Neural progenitor cell (in vitro differentiated cells): ENCODE data around the gene S100A10. TPM values are rescaled to one million over a fixed set of nuclear protein-coding genes. Genes with fewer than 3 reads are reported as not detected.

Source experiments
- DNase-seq: peaks from one replicate; pipeline ENCODE4 v3.0.0-alpha.2; 2016; ENCODE audit warnings: low spot score
- H2AFZ ChIP-seq: fragments of 200-600 bp; sonication (generic); replicated peaks from 2 replicates; pipeline ENCODE4 v1.6.1; 2016; ENCODE audit warnings: antibody characterized with exemption
- H3F3A ChIP-seq: fragments of 200-600 bp; sonication (generic); 2 replicates; pipeline ENCODE4 v1.6.1; 2016; ENCODE audit warnings: antibody characterized with exemption, low read depth
- H3K27ac ChIP-seq: fragments of 200-600 bp; sonication (generic); 2 replicates; pipeline ENCODE4 v1.5.1; 2016; ENCODE audit warnings: mild to moderate bottlenecking
- H3K27me3 ChIP-seq: fragments of 200-600 bp; sonication (generic); 2 replicates; pipeline ENCODE4 v1.6.1; 2016; ENCODE audit warnings: mild to moderate bottlenecking, moderate library complexity
- H3K36me3 ChIP-seq: fragments of 200-600 bp; sonication (generic); 2 replicates; pipeline ENCODE4 v1.5.1; 2016
- H3K4me1 ChIP-seq: fragments of 200-600 bp; sonication (generic); 2 replicates; pipeline ENCODE4 v1.6.1; 2016; ENCODE audit warnings: mixed run types
- H3K4me2 ChIP-seq: fragments of 200-600 bp; sonication (generic); 2 replicates; pipeline ENCODE4 v1.6.1; 2016
- H3K4me3 ChIP-seq: fragments of 200-600 bp; sonication (generic); 2 replicates; pipeline ENCODE4 v1.5.1; 2016
- H3K79me2 ChIP-seq: fragments of 200-600 bp; sonication (generic); 2 replicates; pipeline ENCODE4 v1.6.1; 2016; ENCODE audit warnings: low read depth
- H3K9ac ChIP-seq: fragments of 200-600 bp; sonication (generic); 2 replicates; pipeline ENCODE4 v1.6.1; 2016
- H3K9me3 ChIP-seq: fragments of 200-600 bp; sonication (generic); 2 replicates; pipeline ENCODE4 v1.5.1; 2016; ENCODE audit warnings: low read depth
- H4K20me1 ChIP-seq: fragments of 200-600 bp; sonication (generic); 2 replicates; pipeline ENCODE4 v1.6.1; 2016; ENCODE audit warnings: low read depth
- H3K27ac Mint-ChIP-seq: 3 replicates; pipeline ENCODE4 v1.8.0; 2021; ENCODE audit warnings: mixed read lengths
- H3K27me3 Mint-ChIP-seq: 2 replicates; pipeline ENCODE4 v1.8.0; 2022; ENCODE audit warnings: low read depth, mild to moderate bottlenecking, inconsistent platforms, moderate library complexity, mixed read lengths; ENCODE audit not compliant: insufficient read depth
- H3K36me3 Mint-ChIP-seq: 3 replicates; pipeline ENCODE4 v1.8.0; 2021; ENCODE audit warnings: mixed read lengths
- H3K4me1 Mint-ChIP-seq: 3 replicates; pipeline ENCODE4 v1.8.0; 2021; ENCODE audit warnings: mixed read lengths
- H3K4me3 Mint-ChIP-seq: 3 replicates; pipeline ENCODE4 v1.8.0; 2021; ENCODE audit warnings: mild to moderate bottlenecking, moderate library complexity, mixed read lengths
- H3K9me3 Mint-ChIP-seq: 3 replicates; pipeline ENCODE4 v1.8.0; 2020; ENCODE audit warnings: mixed read lengths
- CTCF ChIP-seq: fragments of 200-600 bp; sonication (generic); IDR thresholded peaks from 2 replicates; pipeline ENCODE4 v1.5.1; 2017; ENCODE audit warnings: antibody characterized with exemption, mild to moderate bottlenecking
- EZH2 ChIP-seq: fragments of 200-600 bp; sonication (generic); IDR thresholded peaks from 2 replicates; pipeline ENCODE4 v1.6.1; 2017; ENCODE audit warnings: antibody characterized with exemption, mild to moderate bottlenecking, moderate library complexity
- EZH2phosphoT487 ChIP-seq: fragments of 200-600 bp; sonication (generic); IDR thresholded peaks from 2 replicates; pipeline ENCODE4 v1.6.1; 2017; ENCODE audit warnings: antibody characterized with exemption
- total RNA-seq: library from RNA; depleted of rRNA; stranded (reverse); fragments of >200 nt; gene quantifications from 2 replicates; pipeline ENCODE4 v1.2.3, GENCODE V29; 2015; ENCODE audit warnings: low replicate concordance

The S100A10 gene
- total RNA-seq, 1 donor from 2014 or later: 0.54 TPM

- no peaks in the 10 kb centered on the region for H3K9me3 ChIP-seq
- no peak overlapping the region for H2AFZ ChIP-seq
- Mint-ChIP-seq H3K9me3 (no peaks in the 10 kb centered on the region), H3K27me3 (peaks cover 29% of the 10 kb centered on the region), H3K4me1 (peaks cover 22% of the 10 kb centered on the region), H3K27ac (no peak overlapping the region), H3K36me3 (no peaks in the 10 kb centered on the region), H3K4me3 (no peak overlapping the region)
- TF ChIP-seq EZH2 (no peak), CTCF (no peak), EZH2phosphoT487 (no peak)
- no peak overlapping the region for H3K27ac ChIP-seq
- no peaks in the 10 kb centered on the region for H3K79me2 ChIP-seq
- no peak overlapping the region for H3K4me3 ChIP-seq
- DNase-seq: no peak
- no peak overlapping the region for H3K9ac ChIP-seq
- peaks cover 16% of the 10 kb centered on the region for H3F3A ChIP-seq
- H4K20me1 ChIP-seq: peaks cover 23% of the 10 kb centered on the region
- peaks cover 52% of the 10 kb centered on the region for H3K27me3 ChIP-seq
- no peak overlapping the region for H3K4me2 ChIP-seq
- no peaks in the 10 kb centered on the region for H3K36me3 ChIP-seq
- peaks cover 6% of the 10 kb centered on the region for H3K4me1 ChIP-seq
Measured at GRCh38 chr1:151988405-151988923, 5.2 kb downstream of the S100A10 start.

GRCh38 chr1:151986501-151987190 lies 7.0 kb downstream of the S100A10 start:
- no peak overlapping the region for H3K4me2 ChIP-seq
- TF ChIP-seq CTCF (no peak), EZH2phosphoT487 (no peak), EZH2 (no peak)
- no peaks in the 10 kb centered on the region for H3K79me2 ChIP-seq
- no peaks in the 10 kb centered on the region for H3K4me1 ChIP-seq
- no peak for DNase-seq
- no peaks in the 10 kb centered on the region for H3K36me3 ChIP-seq
- H3K27ac ChIP-seq: no peak overlapping the region
- H3K9me3 ChIP-seq: no peaks in the 10 kb centered on the region
- no peak overlapping the region for H3K27ac Mint-ChIP-seq
- peaks cover 34% of the 10 kb centered on the region for H3K27me3 ChIP-seq
- H3F3A ChIP-seq: no peaks in the 10 kb centered on the region
- no peak overlapping the region for H3K9ac ChIP-seq
- no peak overlapping the region for H2AFZ ChIP-seq
- H3K4me1 Mint-ChIP-seq: peaks cover 13% of the 10 kb centered on the region
- H3K4me3 Mint-ChIP-seq: no peak overlapping the region
- peaks cover 13% of the 10 kb centered on the region for H3K27me3 Mint-ChIP-seq
- no peaks in the 10 kb centered on the region for H3K36me3 Mint-ChIP-seq
- H3K9me3 Mint-ChIP-seq: no peaks in the 10 kb centered on the region
- H3K4me3 ChIP-seq: no peak overlapping the region
- peaks cover 9% of the 10 kb centered on the region for H4K20me1 ChIP-seq

GRCh38 chr1:151985768-151986167 lies 7.9 kb downstream of the S100A10 start:
- no peak overlapping the region for H3K4me3 ChIP-seq
- H3K9me3 Mint-ChIP-seq: no peaks in the 10 kb centered on the region

More at GRCh38 chr1:151985768-151986167, 7.9 kb downstream of the S100A10 start:
- H3K4me1 Mint-ChIP-seq: peaks cover 17% of the 10 kb centered on the region
- Histone ChIP-seq H3K4me2 (no peak overlapping the region), H2AFZ (no peak overlapping the region), H3K9me3 (no peaks in the 10 kb centered on the region), H3K36me3 (no peaks in the 10 kb centered on the region), H3K9ac (no peak overlapping the region), H3K4me1 (no peaks in the 10 kb centered on the region), H3K27me3 (peaks cover 25% of the 10 kb centered on the region), H3K79me2 (no peaks in the 10 kb centered on the region), H4K20me1 (peaks cover 3% of the 10 kb centered on the region), H3K27ac (no peak overlapping the region), H3F3A (no peaks in the 10 kb centered on the region)
- H3K36me3 Mint-ChIP-seq: no peaks in the 10 kb centered on the region
- DNase-seq: no peak
- no peak overlapping the region for H3K27ac Mint-ChIP-seq
- H3K27me3 Mint-ChIP-seq: peaks cover 7% of the 10 kb centered on the region
- no peak for TF ChIP-seq CTCF
- no peak overlapping the region for H3K4me3 Mint-ChIP-seq
